Fibroblast of peridontal ligament (primary cell): ENCODE measurements around the gene CTNNA1.

Experiments
- DNase-seq: peaks from one replicate; pipeline ENCODE4 v3.0.0-alpha.2; 2010; ENCODE audit errors: extremely low read depth

Gene CTNNA1

DNA sequence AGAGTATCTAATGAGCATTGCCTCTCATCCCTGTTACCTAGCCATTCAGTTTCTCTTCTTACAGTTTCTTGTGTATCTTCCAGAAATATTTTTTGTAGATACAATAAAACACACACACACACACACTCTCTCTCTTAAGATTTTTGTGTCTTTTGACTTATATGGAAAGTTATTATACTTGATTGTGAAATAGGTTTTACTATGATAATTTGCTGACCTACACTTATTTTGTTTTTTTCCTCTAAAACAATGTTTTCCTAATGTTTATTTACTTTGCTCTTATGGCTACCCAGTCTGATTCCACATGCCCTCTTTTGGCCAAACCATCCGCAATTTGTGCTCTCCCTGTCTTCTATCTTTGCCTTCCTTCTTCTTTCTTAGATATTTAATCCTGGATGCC is 96.7 kb downstream of the CTNNA1 start:
- DNase-seq, result peak; percentile 30

DNA sequence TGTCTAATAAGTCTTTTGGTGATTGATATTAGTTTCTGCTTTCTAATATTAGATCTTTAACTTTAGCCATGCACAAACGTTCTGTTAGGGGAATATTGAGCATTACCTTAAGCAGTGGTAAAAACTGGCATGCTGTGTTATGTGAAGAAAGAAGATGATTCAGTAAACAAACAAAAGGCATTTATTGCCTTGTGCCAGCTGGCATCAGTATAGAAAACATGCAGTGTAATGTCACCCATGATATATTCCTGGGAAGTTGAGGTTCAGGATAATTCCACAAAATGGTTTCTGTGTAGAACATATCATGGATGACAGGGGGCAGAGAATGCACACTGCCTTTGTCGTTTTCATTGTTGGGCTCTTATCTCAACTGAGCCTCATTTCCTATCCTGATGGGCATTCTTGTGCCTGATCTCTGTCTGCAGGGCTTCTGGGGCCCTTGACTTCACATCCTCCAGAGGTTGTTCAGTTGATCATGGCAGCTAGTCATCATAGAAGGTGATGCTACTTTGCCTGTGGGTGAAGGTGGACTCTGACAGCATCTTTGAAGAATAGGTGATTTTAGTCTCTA is 97.7 kb downstream of the CTNNA1 start:
- no peak for DNase-seq

DNA sequence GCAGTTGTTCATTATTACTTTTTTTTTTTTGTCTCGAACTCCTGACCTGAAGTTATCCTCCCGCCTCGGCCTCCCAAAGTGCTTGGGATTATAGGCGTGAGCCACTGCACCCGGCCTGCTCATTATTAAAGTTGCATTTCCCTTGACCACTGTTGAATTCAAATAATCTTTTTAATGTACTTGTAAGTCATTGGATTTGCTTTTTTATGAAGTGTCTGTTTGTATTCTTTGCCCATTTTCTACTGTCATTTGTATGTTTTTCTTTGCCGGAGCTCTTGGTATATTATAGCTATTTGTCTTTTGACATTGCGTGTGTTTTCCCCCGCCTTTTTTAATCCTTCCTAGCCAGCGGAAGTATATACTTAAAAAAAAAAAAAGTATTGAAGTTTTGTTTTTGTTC is 99.9 kb downstream of the CTNNA1 start:
- DNase-seq, result no peak

DNA sequence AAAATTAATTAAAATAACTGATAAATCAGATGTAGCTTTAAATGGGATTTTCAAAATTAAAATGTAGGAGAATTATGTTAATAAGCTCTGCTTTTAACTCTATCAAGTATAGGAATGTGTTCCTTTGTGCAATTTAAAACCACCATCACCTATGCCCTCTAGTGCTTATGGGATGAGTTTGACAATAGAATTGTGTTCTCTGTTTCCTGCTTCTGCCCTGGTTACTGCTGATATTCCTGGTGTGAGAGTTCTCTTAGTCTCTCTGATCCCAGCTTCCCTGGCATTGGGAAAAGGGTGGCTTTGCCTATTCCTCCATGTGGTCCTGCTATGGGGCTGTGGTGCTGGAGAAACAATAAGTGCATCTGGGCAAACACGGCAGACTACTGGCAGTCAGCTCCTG is 113.8 kb downstream of the CTNNA1 start:
- DNase-seq, result no peak

DNA sequence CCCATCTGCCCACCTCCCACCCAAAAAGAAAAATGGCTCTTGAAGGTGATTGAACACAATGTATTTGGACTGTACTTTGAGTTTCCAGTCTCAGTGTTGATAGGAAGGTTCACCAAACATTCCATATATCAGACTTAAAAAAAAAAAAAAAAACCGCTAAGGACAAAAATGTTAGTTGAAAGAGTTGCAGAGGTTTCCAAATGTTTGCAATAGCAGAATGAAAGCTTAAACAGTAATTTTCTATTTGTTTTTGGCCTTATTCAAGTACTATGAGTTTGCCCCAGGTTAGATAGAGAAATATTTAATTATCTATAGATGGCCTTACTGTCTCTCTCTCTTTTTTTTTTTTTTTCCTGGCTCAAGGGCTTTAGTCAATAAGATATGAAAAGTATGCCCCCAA is 115.8 kb downstream of the CTNNA1 start:
- DNase-seq, result peak; percentile 13

DNA sequence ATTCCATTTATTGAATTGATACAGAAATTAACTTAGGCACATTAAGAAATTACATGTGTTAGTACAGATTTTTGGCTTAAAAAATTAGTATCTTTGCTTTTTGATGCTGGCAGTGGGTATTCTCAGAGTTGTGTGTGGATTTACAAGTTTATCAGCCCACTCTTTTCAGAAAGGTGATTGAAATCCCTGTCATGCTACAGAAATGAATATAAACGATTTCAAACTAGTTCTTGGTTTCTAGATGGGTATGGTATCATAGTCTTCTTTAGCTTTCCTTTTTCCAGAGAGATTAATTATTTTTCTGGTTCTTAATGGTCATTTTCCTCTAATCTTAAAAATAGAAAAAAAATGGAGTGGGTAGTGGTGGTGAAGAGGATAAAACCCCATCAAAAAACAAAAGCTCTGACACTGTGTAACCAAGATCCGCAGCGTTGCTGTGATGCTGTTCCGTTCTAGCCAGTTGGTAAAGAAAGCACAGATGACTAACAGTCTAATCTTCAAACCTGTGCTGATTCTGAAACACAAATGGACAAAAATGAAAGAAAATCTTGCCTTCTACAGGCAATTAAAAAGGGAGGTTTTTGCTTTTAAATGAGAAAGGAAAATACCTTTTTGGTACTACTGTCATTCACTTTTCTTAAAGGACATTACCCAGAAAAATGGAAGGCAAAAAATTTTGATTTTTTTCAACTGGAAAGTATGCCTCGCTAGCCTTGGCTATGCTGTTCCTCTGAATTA is 116.7 kb downstream of the CTNNA1 start:
- DNase-seq, result peak; percentile 62

DNA sequence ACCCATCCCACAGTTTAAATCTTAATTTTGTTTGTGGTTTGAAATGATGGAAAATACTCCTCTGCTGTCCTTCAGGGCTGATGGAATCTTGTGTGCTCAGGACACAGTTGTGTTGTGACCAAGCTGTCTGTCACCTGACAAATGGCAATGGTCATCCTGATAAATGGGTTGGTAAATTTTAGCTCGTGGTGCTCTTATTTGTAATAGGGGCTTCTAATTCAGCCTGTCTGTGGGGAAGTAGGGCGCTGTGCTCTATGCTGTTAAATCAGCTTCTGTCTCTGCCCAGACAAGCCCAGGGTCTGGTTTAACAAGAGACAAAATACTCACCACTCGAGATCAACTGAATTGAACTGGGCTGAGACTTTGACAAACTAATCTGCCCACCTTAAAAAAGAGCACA is 117.4 kb downstream of the CTNNA1 start:
- DNase-seq, result peak; percentile 21

DNA sequence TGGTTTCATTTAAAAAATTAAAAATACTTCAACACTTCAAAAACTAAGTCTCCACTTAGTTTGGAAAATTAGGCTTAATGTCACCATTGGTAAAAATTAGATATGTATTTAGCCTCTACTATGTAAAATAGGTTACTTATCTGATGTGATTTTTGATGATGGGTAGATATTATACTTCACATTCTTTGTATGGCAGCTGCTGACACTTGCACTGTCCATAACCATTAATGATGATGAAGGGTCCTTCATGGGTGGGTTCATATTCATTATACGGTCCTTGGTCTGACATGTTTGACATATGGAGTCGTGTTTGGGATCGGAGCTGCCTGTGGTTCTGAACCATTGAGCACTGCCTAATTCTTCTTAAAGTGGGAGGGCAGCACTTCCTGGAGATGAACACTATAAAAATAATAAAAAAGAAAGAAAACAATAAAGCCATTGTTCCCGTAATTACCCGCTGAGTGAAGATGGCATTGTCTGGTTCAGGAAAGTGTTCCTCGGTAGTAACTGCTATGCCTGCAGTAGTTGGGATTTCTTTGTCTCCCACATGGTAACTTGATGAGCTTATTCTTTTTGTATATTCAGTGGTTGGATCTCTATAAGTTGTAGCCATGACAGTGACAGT is 119.7 kb downstream of the CTNNA1 start:
- no peak for DNase-seq

DNA sequence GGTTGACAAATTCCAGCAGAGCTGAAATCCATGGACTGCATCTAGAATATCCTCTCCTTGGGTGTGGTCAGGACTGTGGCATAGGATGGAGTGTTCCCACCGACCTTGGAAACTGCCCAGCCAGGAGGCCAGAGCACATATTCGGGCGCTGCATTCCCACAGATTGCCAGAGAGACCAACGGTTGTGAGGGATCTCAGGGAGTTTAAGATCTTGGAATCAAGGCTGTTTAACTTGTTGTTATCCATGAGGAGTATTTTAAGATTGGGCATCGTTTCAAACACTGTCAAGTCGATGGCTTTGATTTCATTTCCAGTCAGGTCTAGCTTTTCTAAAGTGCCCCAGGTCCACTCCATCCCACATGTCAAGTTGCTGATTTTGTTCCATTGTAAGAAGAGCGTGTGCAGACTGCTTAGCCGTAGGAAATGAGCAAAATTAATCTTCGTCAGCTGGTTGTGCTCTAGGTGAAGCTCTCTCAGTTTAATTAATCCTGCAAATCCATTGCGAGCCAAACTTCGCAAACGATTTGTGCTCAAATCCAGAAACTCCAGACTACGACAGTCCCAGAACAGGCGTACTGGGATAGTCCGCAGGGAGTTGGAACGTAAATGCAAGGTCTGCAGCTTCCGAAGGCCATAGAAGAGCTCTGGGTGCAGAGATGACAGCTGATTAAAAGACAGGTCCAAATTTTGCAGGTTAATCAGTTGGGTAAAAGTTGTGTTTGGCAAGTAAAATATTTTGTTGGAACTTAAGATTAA is 120.4 kb downstream of the CTNNA1 start:
- DNase-seq, result no peak

DNA sequence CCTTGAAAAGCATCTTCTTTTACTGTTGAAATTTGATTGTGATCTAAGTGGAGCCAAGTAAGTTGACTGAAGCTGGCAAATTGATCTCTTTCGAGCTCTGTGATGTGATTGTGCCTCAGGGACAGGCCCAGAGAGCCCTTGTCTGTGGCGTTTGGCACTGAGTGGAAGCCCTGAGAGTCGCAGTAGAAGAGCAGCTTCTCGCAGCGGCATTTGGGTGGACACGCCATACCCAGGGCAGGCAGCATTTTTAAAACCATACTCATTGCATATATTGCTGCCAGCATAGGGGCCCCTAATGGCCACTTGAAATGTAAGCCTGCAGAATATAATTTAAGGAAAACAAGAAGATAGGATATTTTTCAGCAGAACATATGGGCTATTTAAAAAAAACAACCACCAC is 121.0 kb downstream of the CTNNA1 start:
- peak; percentile 56 for DNase-seq

DNA sequence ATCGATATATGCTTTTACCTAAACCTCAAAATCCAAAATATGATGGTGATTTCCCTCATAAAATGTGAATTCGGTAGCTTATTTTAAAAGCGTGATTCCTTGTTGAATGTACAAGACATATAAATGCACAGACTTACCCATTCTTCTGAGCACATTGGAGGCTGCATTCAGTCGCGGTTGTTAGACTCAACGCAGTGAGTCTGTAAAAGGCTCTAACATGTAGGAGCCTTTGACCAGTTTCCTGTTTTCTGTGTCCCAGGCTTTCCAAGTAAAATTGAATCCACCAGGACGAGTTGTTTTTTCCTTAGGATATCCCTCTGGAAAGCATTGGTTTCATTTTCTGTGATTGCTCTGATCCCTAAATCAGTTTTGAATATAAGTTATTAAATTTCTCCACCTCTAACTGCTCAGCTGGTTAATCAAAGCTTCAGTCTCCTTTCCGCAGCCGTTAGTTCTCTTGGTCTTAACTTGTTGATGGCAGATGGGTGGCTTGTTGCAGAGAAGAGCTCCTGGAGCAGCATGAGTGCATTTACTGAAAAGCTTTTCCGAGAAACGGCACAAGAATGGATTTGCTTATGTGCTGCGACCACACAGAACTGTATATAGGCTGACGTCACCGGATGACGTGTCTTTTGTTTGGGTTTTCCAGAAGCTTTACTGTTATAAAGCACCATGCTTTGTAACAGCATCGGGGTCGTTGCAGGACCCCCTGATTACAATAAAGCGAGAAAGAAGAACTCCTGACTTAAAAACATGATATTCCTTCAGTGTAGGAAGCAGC is 121.7 kb downstream of the CTNNA1 start, which contains the start of gene LRRTM2:
Gene LRRTM2 (minus strand): TSS at position 565 of the 781 bp plus-strand sequence. CDS start 424 bp downstream, at position 141.
- peak; percentile 96 for DNase-seq

DNA sequence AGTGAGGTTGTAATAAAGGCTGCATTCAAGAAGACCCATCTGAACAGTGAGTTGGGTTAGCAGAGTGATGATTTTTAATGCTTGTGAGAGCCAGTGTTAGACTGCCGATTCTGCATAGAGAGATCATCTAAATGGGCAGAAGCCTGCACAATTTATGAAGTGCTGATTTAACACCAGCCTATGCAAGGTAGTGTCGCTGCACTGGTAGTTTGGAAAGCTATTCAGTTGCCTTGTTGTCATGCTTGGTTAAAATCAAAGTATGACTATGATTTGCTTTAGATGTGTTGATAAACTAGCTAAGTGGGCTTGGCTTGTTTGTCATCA is 122.3 kb downstream of the CTNNA1 start:
- DNase-seq, result no peak

DNA sequence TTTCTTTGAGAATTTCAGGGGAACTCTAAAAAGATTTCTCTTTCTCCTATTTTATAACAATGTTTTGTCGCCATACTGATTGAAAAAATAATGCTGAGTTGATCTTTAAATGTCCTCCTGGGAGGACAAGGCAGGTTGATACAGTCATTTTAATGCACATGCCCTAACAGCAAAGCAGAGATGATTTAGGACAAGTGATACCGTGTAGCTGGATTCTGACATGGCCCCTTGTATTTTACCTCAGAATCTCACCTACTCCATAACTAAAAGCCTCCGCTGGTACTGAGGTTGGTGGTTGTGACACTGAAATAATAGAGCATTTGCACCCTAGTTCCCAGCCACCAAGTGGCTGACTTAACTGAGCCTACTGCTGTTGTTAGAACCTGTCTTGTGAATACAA is 122.7 kb downstream of the CTNNA1 start:
- no peak for DNase-seq

DNA sequence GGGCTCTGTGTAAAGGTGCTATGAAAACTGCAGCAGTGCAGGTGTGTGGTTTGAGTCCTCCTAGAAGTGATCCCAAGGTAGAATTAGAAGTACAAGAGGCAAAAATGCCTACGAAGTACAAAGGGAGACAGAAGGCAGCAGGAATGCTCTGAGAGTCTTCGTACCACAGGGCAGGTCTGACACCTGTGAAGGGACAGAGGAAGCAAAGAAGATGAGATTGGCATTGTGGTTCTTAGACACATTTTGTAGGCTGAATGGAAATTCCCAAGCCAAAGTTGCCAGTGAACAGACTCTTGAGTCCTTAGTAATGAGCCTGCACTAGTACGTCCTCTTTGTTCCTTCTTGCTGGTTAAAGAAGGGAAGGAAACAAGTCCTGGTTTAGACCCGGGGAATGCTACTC is 123.6 kb downstream of the CTNNA1 start:
- no peak for DNase-seq

DNA sequence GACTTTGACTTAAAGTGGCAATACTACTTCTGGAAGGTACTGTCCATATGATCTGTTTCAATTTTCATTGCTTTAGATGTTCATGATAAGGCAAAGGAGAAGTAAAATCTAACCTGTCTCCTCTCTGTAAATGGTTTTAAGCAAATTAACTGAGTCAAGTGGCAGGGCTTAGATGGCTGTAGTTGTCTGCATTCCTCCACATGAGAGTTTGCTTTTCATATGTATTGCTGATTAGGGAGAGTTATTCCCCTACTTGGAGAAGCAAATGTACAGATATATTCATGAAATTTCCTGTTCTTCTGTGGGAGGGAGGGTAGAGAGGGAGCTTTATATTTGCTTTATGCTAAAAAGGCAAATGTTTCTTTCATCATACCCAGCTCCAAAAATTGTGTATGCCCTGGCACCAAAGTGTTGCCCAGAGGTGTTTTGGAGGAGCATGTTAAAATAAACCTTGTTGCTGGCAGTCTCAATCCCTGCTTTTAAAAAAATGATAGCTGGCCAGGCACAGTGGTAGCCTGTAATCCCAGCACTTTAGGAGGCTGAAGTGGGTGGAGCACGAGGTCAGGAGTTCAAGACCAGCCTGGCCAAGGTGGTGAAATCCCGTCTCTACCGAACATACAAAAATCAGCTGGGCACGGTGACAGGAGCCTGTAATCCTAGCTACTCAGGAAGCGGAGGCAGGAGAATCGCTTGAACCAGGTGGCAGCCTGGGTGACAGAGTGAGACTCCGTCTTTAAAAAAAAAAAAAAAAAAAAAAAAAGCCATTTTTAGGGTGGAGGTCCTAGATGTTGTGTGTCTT is 125.4 kb downstream of the CTNNA1 start:
- DNase-seq, result no peak

DNA sequence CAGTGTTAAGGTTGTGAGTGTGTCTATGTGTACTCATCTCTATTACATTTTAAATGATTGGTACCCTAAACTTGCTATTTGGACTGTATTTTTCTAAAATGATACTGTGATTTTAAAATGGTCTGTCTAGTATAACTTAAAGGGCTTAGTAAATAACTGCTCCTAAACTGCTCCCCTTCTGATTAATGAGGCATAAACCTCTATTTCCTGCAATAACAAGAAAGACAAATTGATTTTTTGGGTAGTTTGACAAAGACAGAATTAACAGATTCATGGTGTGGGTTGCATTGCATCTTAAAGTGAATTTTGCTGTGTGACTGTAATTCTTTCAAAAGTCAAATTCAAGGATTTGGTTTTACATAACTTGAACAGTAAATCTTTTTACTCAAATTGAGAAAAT is 130.0 kb downstream of the CTNNA1 start:
- DNase-seq, result no peak

DNA sequence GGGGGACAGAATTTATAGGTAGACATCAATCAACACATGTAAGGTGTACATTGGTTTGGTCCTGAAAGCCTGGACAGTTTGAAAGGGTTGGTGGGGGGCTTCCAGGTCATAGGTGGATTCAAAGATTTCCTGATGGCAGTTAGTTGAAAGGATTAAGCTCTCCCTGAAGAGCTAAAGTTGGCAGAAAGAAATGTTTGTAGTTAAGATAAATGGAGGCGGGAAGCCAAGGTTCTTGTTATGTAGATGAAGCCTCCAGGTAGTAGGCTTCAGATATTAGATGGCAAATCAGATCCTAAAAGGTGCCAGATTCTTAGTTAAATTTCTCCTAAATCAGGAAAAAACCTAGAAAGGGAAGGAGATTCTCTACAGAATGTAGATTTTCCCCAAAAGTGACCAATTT is 130.9 kb downstream of the CTNNA1 start:
- DNase-seq, result no peak

DNA sequence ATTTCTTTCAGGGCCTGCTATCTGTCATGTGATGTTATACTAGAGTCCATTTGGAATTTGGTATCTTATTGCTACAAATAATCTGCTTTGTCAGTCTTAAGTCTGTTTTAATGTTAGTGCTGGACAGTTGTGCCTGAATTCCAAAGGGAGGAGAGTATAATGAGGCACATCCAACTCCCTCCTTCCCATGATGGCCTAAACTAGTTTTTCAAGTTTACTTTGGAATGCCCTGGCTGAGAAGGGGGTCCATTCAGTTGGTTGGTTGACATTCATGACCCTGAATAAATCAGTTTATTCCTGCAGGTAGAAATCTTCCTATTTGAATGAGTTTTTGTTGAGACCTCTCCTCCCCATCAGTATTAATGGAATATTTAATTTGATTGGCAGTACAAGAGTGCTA is 131.3 kb downstream of the CTNNA1 start:
- DNase-seq, result no peak

DNA sequence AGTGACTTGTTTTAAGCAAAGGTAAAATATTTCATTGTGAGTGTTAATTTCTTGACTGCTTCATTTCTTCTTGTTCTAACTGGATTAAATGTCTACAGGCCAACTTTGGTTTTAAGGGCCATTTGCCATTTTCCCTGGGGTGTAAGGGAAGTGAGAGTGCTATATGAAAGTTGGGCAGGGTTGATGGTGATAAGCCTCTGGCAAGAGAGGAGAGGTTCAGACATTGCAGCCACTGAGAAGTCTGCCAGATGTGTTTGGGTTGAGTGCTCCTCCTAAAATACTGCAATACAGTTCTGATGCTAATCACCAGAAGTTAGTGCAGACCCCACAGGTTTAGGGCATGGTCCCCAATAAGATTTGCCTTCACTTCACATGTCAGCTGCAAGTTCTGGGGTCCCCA is 136.8 kb downstream of the CTNNA1 start:
- no peak for DNase-seq

DNA sequence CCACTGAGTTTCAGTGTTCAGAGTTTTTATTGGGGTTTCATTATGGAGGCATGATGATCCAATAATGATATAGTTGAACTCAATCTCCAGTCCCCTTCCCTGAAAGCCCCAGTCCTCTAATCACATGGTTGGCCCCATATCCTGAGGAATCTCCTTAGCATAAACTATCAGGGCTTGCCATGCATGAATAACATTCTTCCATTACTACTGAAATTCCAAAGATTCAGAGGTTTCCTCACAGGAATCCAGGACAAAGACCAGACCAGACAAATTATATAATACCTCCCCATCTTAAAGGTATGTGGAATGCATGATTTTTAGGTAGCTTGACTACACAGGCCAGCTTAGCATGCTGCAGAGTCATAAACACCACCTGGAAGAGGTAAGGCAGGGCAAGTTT is 137.4 kb downstream of the CTNNA1 start:
- DNase-seq, result no peak

DNA sequence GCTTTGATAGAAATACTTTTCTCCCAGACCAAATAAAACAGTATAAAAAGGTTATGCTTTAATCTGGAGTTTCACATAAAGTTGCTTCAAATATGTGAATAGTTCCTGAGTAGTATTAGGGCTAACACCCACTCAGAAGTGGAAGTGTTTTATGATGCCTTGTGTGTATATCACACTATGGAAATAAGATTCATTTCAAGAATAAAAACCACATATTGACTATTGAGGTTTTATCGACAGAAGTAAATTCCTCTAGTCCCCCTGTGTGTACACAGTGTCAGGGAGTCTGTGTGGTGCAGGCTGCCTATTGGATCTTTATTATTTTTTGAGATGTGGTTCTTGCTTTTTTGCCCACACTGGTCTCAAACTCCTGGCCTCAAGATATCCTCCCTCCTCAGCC is 142.7 kb downstream of the CTNNA1 start:
- no peak for DNase-seq
